Measurements from ENCODE around the gene AREL1. TPM values are rescaled to one million over a fixed set of nuclear protein-coding genes. Genes with fewer than 3 reads are reported as not detected.
A peak's percentile ranks its signal among the peaks of the same experiment; 100 is the strongest.
"Not testable (repeated sequence)": the region's sequence is repeated elsewhere in the genome, so short reads cannot be mapped to it uniquely, and the experiment has no call there.

The AREL1 gene
- 12.0 and 18.5 TPM in 2 replicates for total RNA-seq (2014; rRNA removed; shearing (Covaris generic))

GRCh38 chr14:74712499-74713394 is at the start of gene AREL1, which contains the start of gene FCF1:
Gene AREL1 (minus strand): TSS chr14:74713080. CDS start chr14:74685615, 27,465 bp downstream.
Gene FCF1 (plus strand): TSS chr14:74713144. CDS start chr14:74713198, 54 bp downstream.
- DNase-seq (ENCODE audit: low spot score): peak; percentile 84

GRCh38 chr14:74758505-74758904 is 45.6 kb upstream of the AREL1 start:
- DNase-seq (ENCODE audit: low spot score): not testable (repeated sequence)

GRCh38 chr14:74756326-74756725 is 43.4 kb upstream of the AREL1 start:
- DNase-seq (ENCODE audit: low spot score): no peak

- no peak for DNase-seq (ENCODE audit: low spot score)
Observed at GRCh38 chr14:74754899-74755298, 42.0 kb upstream of the AREL1 start.

- no peak for DNase-seq (ENCODE audit: low spot score)
Observed at GRCh38 chr14:74754157-74754556, 41.3 kb upstream of the AREL1 start.

- no peak for DNase-seq (ENCODE audit: low spot score)
Observed at GRCh38 chr14:74747237-74747636, 34.4 kb upstream of the AREL1 start.

- DNase-seq (ENCODE audit: low spot score): no peak
Observed at GRCh38 chr14:74739293-74740030, 26.6 kb upstream of the AREL1 start.

GRCh38 chr14:74737753-74738325 is 25.0 kb upstream of the AREL1 start:
- no peak for DNase-seq (ENCODE audit: low spot score)

- DNase-seq (ENCODE audit: low spot score): no peak
Observed at GRCh38 chr14:74735125-74735524, 22.2 kb upstream of the AREL1 start.

- no peak for DNase-seq (ENCODE audit: low spot score)
Observed at GRCh38 chr14:74733221-74733620, 20.3 kb upstream of the AREL1 start.

- DNase-seq (ENCODE audit: low spot score): no peak
Observed at GRCh38 chr14:74732387-74732786, 19.5 kb upstream of the AREL1 start.

GRCh38 chr14:74723134-74723533 is 10.3 kb upstream of the AREL1 start:
- DNase-seq (ENCODE audit: low spot score): no peak

- DNase-seq (ENCODE audit: low spot score): no peak
Observed at GRCh38 chr14:74720526-74720925, 7.6 kb upstream of the AREL1 start.

- no peak for DNase-seq (ENCODE audit: low spot score)
Observed at GRCh38 chr14:74713395-74713735, 485 bp upstream of the AREL1 start.

GRCh38 chr14:74711651-74712050 is 1.2 kb downstream of the AREL1 start:
- no peak for DNase-seq (ENCODE audit: low spot score)

GRCh38 chr14:74710480-74710879 is 2.4 kb downstream of the AREL1 start:
- no peak for DNase-seq (ENCODE audit: low spot score)

- no peak for DNase-seq (ENCODE audit: low spot score)
Observed at GRCh38 chr14:74705613-74706500, 7.0 kb downstream of the AREL1 start.

- DNase-seq (ENCODE audit: low spot score): no peak
Observed at GRCh38 chr14:74704656-74705055, 8.2 kb downstream of the AREL1 start.

- no peak for DNase-seq (ENCODE audit: low spot score)
Observed at GRCh38 chr14:74703043-74703442, 9.8 kb downstream of the AREL1 start.

GRCh38 chr14:74702293-74702692 is 10.6 kb downstream of the AREL1 start:
- no peak for DNase-seq (ENCODE audit: low spot score)

- DNase-seq (ENCODE audit: low spot score): no peak
Observed at GRCh38 chr14:74698465-74698864, 14.4 kb downstream of the AREL1 start.
